ENCODE data around the gene PGM2. TPM values are rescaled to one million over a fixed set of nuclear protein-coding genes. Genes with fewer than 3 reads are reported as not detected.
"Not testable (repeated sequence)": the region's sequence is repeated elsewhere in the genome, so short reads cannot be mapped to it uniquely, and the experiment has no call there.

The PGM2 gene
- total RNA-seq (46.2 TPM), polyA plus RNA-seq (20.5 TPM)
- long read RNA-seq, donor 1, partial matches to known transcripts: 0 of 3 reads
- long read RNA-seq, donor 1, other reads (novel, unspliced or antisense): 0 of 3 reads
- long read RNA-seq, donor 2: 0 reads
- long read RNA-seq, donor 3, transcript PGM2-201 (14 exons, 3,264 nt): major isoform, 11 of 11 reads
- long read RNA-seq, donor 3, partial matches to known transcripts: 0 of 11 reads
- long read RNA-seq, donor 3, other reads (novel, unspliced or antisense): 0 of 11 reads
- long read RNA-seq, donor 4, transcript PGM2-201 (14 exons, 3,264 nt): major isoform, 7 of 14 reads
- long read RNA-seq, donor 4, partial matches to known transcripts: 7 of 14 reads
- long read RNA-seq, donor 4, other reads (novel, unspliced or antisense): 0 of 14 reads
- long read RNA-seq, donor 5, transcript PGM2-201 (14 exons, 3,264 nt): major isoform, 9 of 15 reads
- long read RNA-seq, donor 5, partial matches to known transcripts: 6 of 15 reads
- long read RNA-seq, donor 5, other reads (novel, unspliced or antisense): 0 of 15 reads
- long read RNA-seq, donor 6, transcript PGM2-201 (14 exons, 3,264 nt): major isoform, 16 of 23 reads
- long read RNA-seq, donor 6, partial matches to known transcripts: 7 of 23 reads
- long read RNA-seq, donor 6, other reads (novel, unspliced or antisense): 0 of 23 reads
- long read RNA-seq, donor 7, transcript PGM2-201 (14 exons, 3,264 nt): major isoform, 7 of 12 reads
- long read RNA-seq, donor 7, partial matches to known transcripts: 5 of 12 reads
- long read RNA-seq, donor 7, other reads (novel, unspliced or antisense): 0 of 12 reads
- long read RNA-seq, donor 8, partial matches to known transcripts: 0 of 2 reads
- long read RNA-seq, donor 8, other reads (novel, unspliced or antisense): 0 of 2 reads
- long read RNA-seq, donor 9, partial matches to known transcripts: 0 of 3 reads
- long read RNA-seq, donor 9, other reads (novel, unspliced or antisense): 0 of 3 reads
- long read RNA-seq, donor 10, transcript PGM2-201 (14 exons, 3,264 nt): major isoform, 5 of 10 reads
- long read RNA-seq, donor 10, partial matches to known transcripts: 5 of 10 reads
- long read RNA-seq, donor 10, other reads (novel, unspliced or antisense): 0 of 10 reads

GRCh38 chr4:37826295-37827029 is at the start of gene PGM2:
Gene PGM2 (plus strand): TSS chr4:37826686. CDS start chr4:37826733, 47 bp downstream.
- under 1% methylated on average over 57 of the region's 57 CpGs for WGBS
- H3K4me3 ChIP-seq (ENCODE audit: low read length in 2 of 2): peak within 1 kb of the TSS; percentile 90 to 93
- H3K27me3 ChIP-seq (ENCODE audit: control insufficient read depth in 2 of 2, insufficient read depth in 1 of 2, low read length in 1 of 2): peaks cover 0 to 2% of the 10 kb centered on the region in 2 donors
- peaks cover 12 to 17% of the 10 kb centered on the region in 2 donors for H3K36me3 ChIP-seq (ENCODE audit: control insufficient read depth in 2 of 2, insufficient read depth in 2 of 2, low read length in 1 of 2)
- H3K9me3 ChIP-seq (ENCODE audit: control insufficient read depth in 2 of 2, insufficient read depth in 1 of 2, low read length in 1 of 2): no peaks in the 10 kb centered on the region
- peak; percentile 57 to 96 (median 86) for DNase-seq (ENCODE audit: low read depth in 6 of 9, low spot score in 9 of 9)
- peaks cover 4 to 12% of the 10 kb centered on the region in 2 donors for H3K4me1 ChIP-seq (ENCODE audit: control insufficient read depth in 2 of 2, insufficient read depth in 2 of 2, low read length in 2 of 2)
- H3K27ac ChIP-seq (ENCODE audit: low read depth in 1 of 2, low read length in 1 of 2): peak within 1 kb of the TSS; percentile 74 to 77

DNA sequence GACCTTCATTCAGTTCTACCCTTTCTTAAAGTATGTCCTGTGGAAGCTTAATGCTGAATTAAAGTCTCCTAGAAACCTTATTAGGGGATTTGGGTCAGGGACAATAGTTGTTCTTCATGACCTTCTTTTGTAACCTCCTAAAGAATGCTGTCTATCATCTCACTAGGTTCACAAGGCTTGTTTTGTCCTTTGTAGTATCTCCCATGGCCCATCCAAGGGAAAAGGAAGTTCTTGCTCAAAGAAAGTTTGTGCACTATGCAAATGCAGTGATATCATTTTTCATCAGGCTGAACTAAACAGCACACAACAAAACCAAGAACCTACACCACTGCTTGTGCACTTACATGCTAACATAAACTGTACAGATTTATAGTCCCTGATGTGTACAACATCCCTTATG is 46.6 kb upstream of the PGM2 start:
- H3K27me3 ChIP-seq (ENCODE audit: control insufficient read depth in 2 of 2, insufficient read depth in 1 of 2, low read length in 1 of 2): no peaks in the 10 kb centered on the region
- H3K4me1 ChIP-seq (ENCODE audit: control insufficient read depth in 2 of 2, insufficient read depth in 2 of 2, low read length in 2 of 2): peaks cover 11 to 18% of the 10 kb centered on the region in 2 donors
- H3K4me3 ChIP-seq (ENCODE audit: low read length in 2 of 2): no peak overlapping the region
- H3K36me3 ChIP-seq (ENCODE audit: control insufficient read depth in 2 of 2, insufficient read depth in 2 of 2, low read length in 1 of 2): no peaks in the 10 kb centered on the region
- DNase-seq (ENCODE audit: low read depth in 6 of 9, low spot score in 9 of 9): peak in 3 of 9 donors; percentile 18 to 54 (median 24)
- H3K27ac ChIP-seq (ENCODE audit: low read depth in 1 of 2, low read length in 1 of 2): peak overlapping the region; percentile 71 to 92
- H3K9me3 ChIP-seq (ENCODE audit: control insufficient read depth in 2 of 2, insufficient read depth in 1 of 2, low read length in 1 of 2): peaks cover 0 to 3% of the 10 kb centered on the region in 2 donors

DNA sequence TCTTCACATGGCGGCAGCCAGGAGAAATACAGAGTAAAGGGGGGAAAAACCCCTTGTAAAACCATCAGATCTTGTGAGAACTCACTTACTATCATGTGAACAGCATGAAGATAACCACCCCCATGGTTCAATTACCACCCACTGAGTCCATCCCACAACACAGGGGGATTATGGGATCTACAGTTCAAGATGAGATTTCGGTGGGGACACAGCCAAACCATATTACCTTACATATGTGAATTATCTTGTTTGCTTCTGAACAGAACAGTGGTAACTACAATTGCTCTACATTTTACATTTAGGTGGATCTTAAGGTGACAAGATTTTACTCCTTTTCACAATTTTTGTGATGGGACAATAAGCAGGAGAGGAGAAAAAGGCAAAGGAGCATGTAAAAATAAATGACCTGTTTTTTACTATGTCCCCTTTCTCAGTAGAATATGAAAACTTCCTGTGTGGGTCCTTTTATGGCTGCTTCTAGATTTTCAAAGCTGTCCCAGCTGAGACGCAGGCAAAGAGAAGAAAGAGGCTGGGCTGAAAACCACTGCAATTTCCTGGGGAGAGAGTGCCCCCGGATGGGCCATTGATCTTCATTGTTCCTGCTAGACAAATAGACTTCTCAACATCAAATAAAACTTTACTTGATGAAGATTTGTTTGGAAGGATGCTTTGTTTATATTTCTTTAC is 45.9 kb upstream of the PGM2 start:
- H3K27ac ChIP-seq (ENCODE audit: low read depth in 1 of 2, low read length in 1 of 2): peak overlapping the region; percentile 48 to 92
- 36% methylated on average over 4 of the region's 4 CpGs for WGBS
- peak; percentile 56 to 96 (median 83) for DNase-seq (ENCODE audit: low read depth in 6 of 9, low spot score in 9 of 9)

GRCh38 chr4:37781131-37781455 is 45.4 kb upstream of the PGM2 start:
- Histone ChIP-seq H3K4me1 (ENCODE audit: control insufficient read depth in 2 of 2, insufficient read depth in 2 of 2, low read length in 2 of 2) (peaks cover 11 to 18% of the 10 kb centered on the region in 2 donors), H3K27me3 (ENCODE audit: control insufficient read depth in 2 of 2, insufficient read depth in 1 of 2, low read length in 1 of 2) (no peaks in the 10 kb centered on the region), H3K4me3 (ENCODE audit: low read length in 2 of 2) (no peak overlapping the region), H3K36me3 (ENCODE audit: control insufficient read depth in 2 of 2, insufficient read depth in 2 of 2, low read length in 1 of 2) (no peaks in the 10 kb centered on the region), H3K27ac (ENCODE audit: low read depth in 1 of 2, low read length in 1 of 2) (peak overlapping the region in 1 of 2 donors; percentile 92), H3K9me3 (ENCODE audit: control insufficient read depth in 2 of 2, insufficient read depth in 1 of 2, low read length in 1 of 2) (peaks cover 0 to 3% of the 10 kb centered on the region in 2 donors)
- no peak for DNase-seq (ENCODE audit: low read depth in 6 of 9, low spot score in 9 of 9)
- 44% methylated on average over 2 of the region's 2 CpGs for WGBS

More for the DNA sequence above, 45.9 kb upstream of the PGM2 start:
- Histone ChIP-seq H3K4me3 (ENCODE audit: low read length in 2 of 2) (no peak overlapping the region), H3K9me3 (ENCODE audit: control insufficient read depth in 2 of 2, insufficient read depth in 1 of 2, low read length in 1 of 2) (peaks cover 0 to 3% of the 10 kb centered on the region in 2 donors), H3K36me3 (ENCODE audit: control insufficient read depth in 2 of 2, insufficient read depth in 2 of 2, low read length in 1 of 2) (no peaks in the 10 kb centered on the region), H3K4me1 (ENCODE audit: control insufficient read depth in 2 of 2, insufficient read depth in 2 of 2, low read length in 2 of 2) (peaks cover 11 to 18% of the 10 kb centered on the region in 2 donors), H3K27me3 (ENCODE audit: control insufficient read depth in 2 of 2, insufficient read depth in 1 of 2, low read length in 1 of 2) (no peaks in the 10 kb centered on the region)

DNA sequence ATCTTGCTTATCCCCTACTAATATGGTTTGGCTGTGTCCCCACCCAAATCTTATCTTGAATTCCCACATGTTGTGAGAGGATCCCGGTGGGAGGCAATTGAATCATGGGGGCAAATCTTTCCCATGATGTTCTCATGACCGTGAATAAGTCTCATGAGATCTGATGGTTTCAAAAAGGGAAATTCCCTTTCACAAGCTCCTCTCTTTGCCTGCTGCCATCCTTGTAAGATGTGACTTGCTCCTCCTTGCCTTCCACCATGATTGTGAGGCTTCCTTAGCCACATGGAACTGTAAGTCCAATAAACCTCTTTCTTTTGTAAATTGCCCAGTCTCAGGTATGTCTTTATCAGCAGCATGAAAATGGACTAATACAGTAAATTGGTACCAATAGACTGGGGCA is 40.2 kb upstream of the PGM2 start:
- H3K9me3 ChIP-seq (ENCODE audit: control insufficient read depth in 2 of 2, insufficient read depth in 1 of 2, low read length in 1 of 2); H3K27me3 ChIP-seq (ENCODE audit: control insufficient read depth in 2 of 2, insufficient read depth in 1 of 2, low read length in 1 of 2); DNase-seq (ENCODE audit: low read depth in 6 of 9, low spot score in 9 of 9); H3K4me3 ChIP-seq (ENCODE audit: low read length in 2 of 2); H3K27ac ChIP-seq (ENCODE audit: low read depth in 1 of 2, low read length in 1 of 2); H3K4me1 ChIP-seq (ENCODE audit: control insufficient read depth in 2 of 2, insufficient read depth in 2 of 2, low read length in 2 of 2); H3K36me3 ChIP-seq (ENCODE audit: control insufficient read depth in 2 of 2, insufficient read depth in 2 of 2, low read length in 1 of 2): not testable (repeated sequence)
- WGBS: 97% methylated on average over 2 of the region's 2 CpGs

DNA sequence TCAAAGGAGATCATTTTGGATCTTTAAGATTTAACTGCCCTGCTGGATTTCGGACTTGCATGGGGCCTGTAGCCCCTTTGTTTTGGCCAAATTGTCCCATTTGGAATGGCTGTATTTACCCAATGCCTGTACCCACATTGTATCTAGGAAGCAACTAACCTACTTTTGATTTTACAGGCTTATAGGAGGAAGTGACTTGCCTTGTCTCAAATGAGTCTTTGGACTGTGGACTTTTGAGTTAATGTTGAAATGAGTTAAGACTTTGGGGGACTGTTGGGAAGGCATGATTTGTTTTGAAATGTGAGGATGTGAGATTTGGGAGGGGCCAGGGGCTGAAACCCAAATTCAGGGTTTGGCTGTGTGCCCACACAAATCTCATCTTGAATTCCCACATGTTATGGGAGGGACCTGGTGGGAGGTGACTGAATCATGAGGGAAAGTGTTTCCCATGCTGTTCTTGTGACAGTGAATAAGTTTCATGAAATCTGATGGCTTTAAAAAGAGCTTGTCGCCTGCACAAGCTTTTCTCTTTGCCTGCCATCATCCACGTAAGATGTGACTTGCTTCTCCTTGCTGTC is 38.5 kb upstream of the PGM2 start:
- H3K9me3 ChIP-seq (ENCODE audit: control insufficient read depth in 2 of 2, insufficient read depth in 1 of 2, low read length in 1 of 2); H3K4me1 ChIP-seq (ENCODE audit: control insufficient read depth in 2 of 2, insufficient read depth in 2 of 2, low read length in 2 of 2); H3K27me3 ChIP-seq (ENCODE audit: control insufficient read depth in 2 of 2, insufficient read depth in 1 of 2, low read length in 1 of 2); H3K4me3 ChIP-seq (ENCODE audit: low read length in 2 of 2); H3K27ac ChIP-seq (ENCODE audit: low read depth in 1 of 2, low read length in 1 of 2); H3K36me3 ChIP-seq (ENCODE audit: control insufficient read depth in 2 of 2, insufficient read depth in 2 of 2, low read length in 1 of 2); DNase-seq (ENCODE audit: low read depth in 6 of 9, low spot score in 9 of 9): not testable (repeated sequence)
- 93% methylated on average over 3 of the region's 3 CpGs for WGBS

GRCh38 chr4:37788819-37789218 is 37.7 kb upstream of the PGM2 start:
- Histone ChIP-seq H3K9me3 (ENCODE audit: control insufficient read depth in 2 of 2, insufficient read depth in 1 of 2, low read length in 1 of 2) (peaks cover 0 to 7% of the 10 kb centered on the region in 2 donors), H3K27me3 (ENCODE audit: control insufficient read depth in 2 of 2, insufficient read depth in 1 of 2, low read length in 1 of 2) (no peaks in the 10 kb centered on the region), H3K4me3 (ENCODE audit: low read length in 2 of 2) (no peak overlapping the region), H3K27ac (ENCODE audit: low read depth in 1 of 2, low read length in 1 of 2) (no peak overlapping the region), H3K4me1 (ENCODE audit: control insufficient read depth in 2 of 2, insufficient read depth in 2 of 2, low read length in 2 of 2) (no peaks in the 10 kb centered on the region), H3K36me3 (ENCODE audit: control insufficient read depth in 2 of 2, insufficient read depth in 2 of 2, low read length in 1 of 2) (no peaks in the 10 kb centered on the region)
- 98% methylated on average over 4 of the region's 4 CpGs for WGBS
- no peak for DNase-seq (ENCODE audit: low read depth in 6 of 9, low spot score in 9 of 9)

DNA sequence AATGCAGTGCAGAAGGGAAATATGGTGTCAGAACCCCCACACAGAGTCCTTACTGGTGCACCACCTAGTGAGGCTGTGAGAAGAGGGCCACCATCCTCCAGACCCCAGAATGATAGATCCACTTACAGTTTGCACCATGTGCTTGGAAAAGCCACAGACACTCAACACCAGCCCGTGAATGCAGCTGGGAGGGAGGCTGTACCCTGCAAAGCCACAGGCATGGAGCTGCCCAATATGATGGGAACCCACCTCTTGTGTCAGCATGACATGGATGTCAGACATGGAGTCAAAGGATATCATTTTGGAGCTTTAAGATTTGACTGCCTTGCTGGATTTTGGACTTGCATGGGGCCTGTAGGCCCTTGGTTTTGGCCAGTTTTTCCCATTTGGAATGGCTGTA is 34.2 kb upstream of the PGM2 start:
- 98% methylated on average over 1 of the region's 1 CpG for WGBS
- Histone ChIP-seq H3K36me3 (ENCODE audit: control insufficient read depth in 2 of 2, insufficient read depth in 2 of 2, low read length in 1 of 2) (no peaks in the 10 kb centered on the region), H3K4me3 (ENCODE audit: low read length in 2 of 2) (no peak overlapping the region), H3K9me3 (ENCODE audit: control insufficient read depth in 2 of 2, insufficient read depth in 1 of 2, low read length in 1 of 2) (peaks cover 0 to 7% of the 10 kb centered on the region in 2 donors), H3K4me1 (ENCODE audit: control insufficient read depth in 2 of 2, insufficient read depth in 2 of 2, low read length in 2 of 2) (no peaks in the 10 kb centered on the region), H3K27ac (ENCODE audit: low read depth in 1 of 2, low read length in 1 of 2) (no peak overlapping the region), H3K27me3 (ENCODE audit: control insufficient read depth in 2 of 2, insufficient read depth in 1 of 2, low read length in 1 of 2) (no peaks in the 10 kb centered on the region)
- DNase-seq (ENCODE audit: low read depth in 6 of 9, low spot score in 9 of 9): no peak

Measured in thymus (tissue), 14 donors.